HEK293 (cell line): ENCODE measurements around the gene CDC42EP5.

Experiments used
- CTCF ChIA-PET: fragments of 350-600 bp; formaldehyde crosslinking; extraction: SDS; loops from one replicate; lab custom pipeline; 2021; ENCODE audit warnings: antibody characterized with exemption; lab: Yijun Ruan, JAX
- POLR2A ChIA-PET: fragments of 300-600 bp; formaldehyde crosslinking; extraction: SDS; loops from one replicate; lab custom pipeline; 2020; ENCODE audit warnings: antibody characterized with exemption, inconsistent platforms; lab: Yijun Ruan, JAX
- H3K27ac ChIP-seq: fragments of 200-500 bp; sonication (Bioruptor generic); 2 replicates; pipeline ENCODE4 v1.5.1; 2014; ENCODE audit warnings: low read depth, low read length, control low read depth, inconsistent platforms; ENCODE audit errors: extremely low read depth
- H3K36me3 ChIP-seq, 2 experiments: fragments of 200-500 bp in 1 of 2; sonication (Bioruptor generic) in 1 of 2; 1 replicate in 1 of 2; 2 replicates in 1 of 2; pipeline ENCODE4 v1.5.1; 2014 to 2017; ENCODE audit warnings: inconsistent platforms in 2 of 2, low read length in 2 of 2; ENCODE audit not compliant: control insufficient read depth in 2 of 2, insufficient read depth in 1 of 2
- H3K4me1 ChIP-seq: fragments of 200-500 bp; sonication (Bioruptor generic); 2 replicates; pipeline ENCODE4 v1.5.1; 2014; ENCODE audit warnings: mild to moderate bottlenecking, low read length, inconsistent platforms; ENCODE audit not compliant: control insufficient read depth, insufficient read depth
- H3K4me3 ChIP-seq: 2 replicates; pipeline ENCODE4 v1.5.1; 2011; ENCODE audit warnings: low read depth, mild to moderate bottlenecking, control low read depth, low read length, moderate library complexity
- H3K9me3 ChIP-seq: fragments of 200-500 bp; sonication (Bioruptor generic); 2 replicates; pipeline ENCODE4 v1.5.1; 2014; ENCODE audit warnings: low read depth, low read length, inconsistent platforms; ENCODE audit not compliant: control insufficient read depth, insufficient read depth
- BCL11B ChIP-seq: fragments of 450-650 bp; formaldehyde crosslinking; IDR thresholded peaks from 2 replicates; pipeline ENCODE4 v1.5.1; 2016; ENCODE audit warnings: low read depth, missing biosample characterization, missing genetic modification characterization
- FEZF1 ChIP-seq: fragments of 450-650 bp; formaldehyde crosslinking; IDR thresholded peaks from 2 replicates; pipeline ENCODE4 v1.5.1; 2016; ENCODE audit warnings: missing biosample characterization, missing genetic modification characterization
- HOXD13 ChIP-seq: sonication (generic); formaldehyde crosslinking; IDR thresholded peaks from 2 replicates; pipeline ENCODE4 v1.8.0; 2022; ENCODE audit warnings: missing genetic modification reagents, borderline replicate concordance
- KLF1 ChIP-seq: fragments of 450-650 bp; formaldehyde crosslinking; IDR thresholded peaks from 2 replicates; pipeline ENCODE4 v1.5.1; 2016; ENCODE audit warnings: missing biosample characterization, missing genetic modification characterization
- PRDM1 ChIP-seq: fragments of 450-650 bp; formaldehyde crosslinking; IDR thresholded peaks from 2 replicates; pipeline ENCODE4; 2016; ENCODE audit warnings: missing biosample characterization, missing genetic modification characterization
- PRDM4 ChIP-seq: fragments of 450-650 bp; formaldehyde crosslinking; IDR thresholded peaks from 2 replicates; pipeline ENCODE4 v1.5.1; 2017; ENCODE audit warnings: missing biosample characterization, missing genetic modification characterization
- RBAK ChIP-seq: fragments of 450-650 bp; formaldehyde crosslinking; IDR thresholded peaks from 2 replicates; pipeline ENCODE4 v1.5.1; 2016; ENCODE audit warnings: missing biosample characterization, missing genetic modification characterization
- ZBTB21 ChIP-seq: fragments of 450-650 bp; formaldehyde crosslinking; IDR thresholded peaks from 2 replicates; pipeline ENCODE4 v1.5.1; 2017; ENCODE audit warnings: missing biosample characterization, missing genetic modification characterization
- ZFP3 ChIP-seq: fragments of 450-650 bp; formaldehyde crosslinking; IDR thresholded peaks from 2 replicates; pipeline ENCODE4 v1.5.1; 2016; ENCODE audit warnings: low read depth, missing biosample characterization, missing genetic modification characterization
- ZFP41 ChIP-seq: fragments of 450-650 bp; formaldehyde crosslinking; IDR thresholded peaks from 2 replicates; pipeline ENCODE4 v1.5.1; 2016; ENCODE audit warnings: missing biosample characterization, missing genetic modification characterization, borderline replicate concordance
- ZNF239 ChIP-seq: fragments of 450-650 bp; formaldehyde crosslinking; IDR thresholded peaks from 2 replicates; pipeline ENCODE4 v1.5.1; 2016; ENCODE audit warnings: missing biosample characterization, missing genetic modification characterization
- ZNF530 ChIP-seq: fragments of 450-650 bp; formaldehyde crosslinking; IDR thresholded peaks from 2 replicates; pipeline ENCODE4 v1.5.1; 2016; ENCODE audit warnings: low read depth, missing biosample characterization, missing genetic modification characterization
- ZNF555 ChIP-seq: fragments of 450-650 bp; formaldehyde crosslinking; conservative IDR thresholded peaks from 2 replicates; pipeline ENCODE4 v1.5.1; 2017; ENCODE audit warnings: missing biosample characterization, mild to moderate bottlenecking, missing genetic modification characterization, inconsistent platforms
- ZNF560 ChIP-seq: fragments of 450-650 bp; formaldehyde crosslinking; IDR thresholded peaks from 2 replicates; pipeline ENCODE4 v1.5.1; 2017; ENCODE audit warnings: missing biosample characterization, missing genetic modification characterization, borderline replicate concordance
- ZNF624 ChIP-seq: fragments of 450-650 bp; formaldehyde crosslinking; IDR thresholded peaks from 2 replicates; pipeline ENCODE4 v1.5.1; 2017; ENCODE audit warnings: missing biosample characterization, missing genetic modification characterization
- ZNF670 ChIP-seq: fragments of 450-650 bp; formaldehyde crosslinking; IDR thresholded peaks from 2 replicates; pipeline ENCODE4 v1.5.1; 2016; ENCODE audit warnings: missing biosample characterization, missing genetic modification characterization, low read depth
- ZNF692 ChIP-seq: fragments of 450-650 bp; formaldehyde crosslinking; IDR thresholded peaks from 2 replicates; pipeline ENCODE4 v1.5.1; 2016; ENCODE audit warnings: missing biosample characterization, missing genetic modification characterization
- ZNF704 ChIP-seq: fragments of 450-650 bp; formaldehyde crosslinking; IDR thresholded peaks from 2 replicates; pipeline ENCODE4 v1.5.1; 2016; ENCODE audit warnings: missing biosample characterization, missing genetic modification characterization
- ZNF776 ChIP-seq: fragments of 450-650 bp; formaldehyde crosslinking; IDR thresholded peaks from 2 replicates; pipeline ENCODE4 v1.5.0; 2017; ENCODE audit warnings: missing biosample characterization, missing genetic modification characterization, borderline replicate concordance
- TF ChIP-seq, protein P1 (sequence below): fragments of 450-650 bp; formaldehyde crosslinking; IDR thresholded peaks from 2 replicates; pipeline ENCODE4 v1.5.1; 2016; ENCODE audit warnings: missing biosample characterization, missing genetic modification characterization
- TF ChIP-seq, protein P2 (sequence below): fragments of 450-650 bp; formaldehyde crosslinking; IDR thresholded peaks from 2 replicates; pipeline ENCODE4 v1.5.1; 2016; ENCODE audit warnings: missing biosample characterization, missing genetic modification characterization

Gene CDC42EP5

GRCh38 chr19:54453921-54454780 lies 18.9 kb downstream of the CDC42EP5 start:
- H3K4me3 ChIP-seq, result no peak overlapping the region
- H3K9me3 ChIP-seq, result no peaks in the 10 kb centered on the region
- ChIA-PET POLR2A (interaction anchor here (0.6 to 1.9 kb wide), 4 partner anchors 8 to 982 kb away, joined by 3 to 12 read pairs (median 6); partner anchors contain the start of gene LENG9), CTCF (interaction anchor here (1.1 to 1.7 kb wide), 3 partner anchors 10 to 63 kb away, joined by 3 read pairs; partner anchors contain the start of genes CDC42EP5 and LENG9)
- peaks cover 18% of the 10 kb centered on the region for H3K4me1 ChIP-seq
- TF ChIP-seq FEZF1, result no peak
- 0 out of 2 replicates have a peak, but pooled peaks have one; percentile 21 for TF ChIP-seq ZNF692 (tag by site-specific recombination)
- H3K36me3 ChIP-seq, result peaks cover 47 to 86% of the 10 kb centered on the region in 2 experiments
- no peak overlapping the region for H3K27ac ChIP-seq

DNA sequence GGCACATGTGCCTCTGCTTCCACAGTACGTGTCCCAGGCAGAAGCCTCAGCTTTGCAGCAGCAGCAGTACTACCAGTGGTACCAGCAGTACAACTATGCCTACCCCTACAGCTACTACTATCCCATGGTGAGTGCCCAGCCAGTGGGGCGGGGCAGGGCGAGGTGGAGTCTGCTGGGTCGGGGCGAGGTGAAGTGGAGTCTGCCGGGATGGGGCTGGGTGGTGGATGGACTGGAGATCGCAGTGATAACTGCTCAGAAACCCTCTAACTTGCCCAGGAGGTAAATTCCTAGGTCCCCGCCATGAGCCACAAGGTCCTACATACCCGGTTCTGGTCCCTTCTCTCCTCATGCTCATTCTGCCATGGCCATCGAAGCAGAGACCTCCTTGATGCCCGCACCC lies 20.5 kb downstream of the CDC42EP5 start:
- CTCF ChIA-PET, result no interaction called here
- no peak overlapping the region for H3K4me3 ChIP-seq
- no peaks in the 10 kb centered on the region for H3K9me3 ChIP-seq
- TF ChIP-seq PRDM1 (tag by site-specific recombination) (no peak), FEZF1 (no peak), HOXD13 (CRISPR knock-in tag) (no peak), KLF1 (peak; percentile 36; the same call in 1 of the 2 replicates), ZNF555 (tag by site-specific recombination) (no peak)
- peaks cover 20% of the 10 kb centered on the region for H3K4me1 ChIP-seq
- H3K27ac ChIP-seq, result no peak overlapping the region
- POLR2A ChIA-PET, result no interaction called here
- H3K36me3 ChIP-seq, result peaks cover 33 to 71% of the 10 kb centered on the region in 2 experiments

- H3K4me1 ChIP-seq, result peaks cover 26% of the 10 kb centered on the region
- H3K27ac ChIP-seq, result peak overlapping the region; percentile 54; the same call in 1 of the 2 replicates
- H3K4me3 ChIP-seq, result no peak overlapping the region
- POLR2A ChIA-PET, result interaction anchor here (1.9 kb wide), 1 partner anchor 12 kb away, joined by 8 read pairs; the partner anchor contains the start of gene LENG9
- no peaks in the 10 kb centered on the region for H3K9me3 ChIP-seq
- CTCF ChIA-PET, result interaction anchor here (4.8 kb wide), 1 partner anchor 13 kb away, joined by 43 read pairs; no protein-coding TSS in a partner anchor
- H3K36me3 ChIP-seq, result peaks cover 27 to 65% of the 10 kb centered on the region in 2 experiments
- TF ChIP-seq ZNF670 (tag by site-specific recombination), result no peak
- TF ChIP-seq PRDM1 (tag by site-specific recombination), result no peak
- TF ChIP-seq RBAK, result no peak
- no peak for TF ChIP-seq PRDM4 (tag by site-specific recombination)
- no peak for TF ChIP-seq ZBTB21
- no peak for TF ChIP-seq BCL11B (tag by site-specific recombination)
- TF ChIP-seq ZFP41 (tag by site-specific recombination), result no peak
- TF ChIP-seq, protein P1, sequence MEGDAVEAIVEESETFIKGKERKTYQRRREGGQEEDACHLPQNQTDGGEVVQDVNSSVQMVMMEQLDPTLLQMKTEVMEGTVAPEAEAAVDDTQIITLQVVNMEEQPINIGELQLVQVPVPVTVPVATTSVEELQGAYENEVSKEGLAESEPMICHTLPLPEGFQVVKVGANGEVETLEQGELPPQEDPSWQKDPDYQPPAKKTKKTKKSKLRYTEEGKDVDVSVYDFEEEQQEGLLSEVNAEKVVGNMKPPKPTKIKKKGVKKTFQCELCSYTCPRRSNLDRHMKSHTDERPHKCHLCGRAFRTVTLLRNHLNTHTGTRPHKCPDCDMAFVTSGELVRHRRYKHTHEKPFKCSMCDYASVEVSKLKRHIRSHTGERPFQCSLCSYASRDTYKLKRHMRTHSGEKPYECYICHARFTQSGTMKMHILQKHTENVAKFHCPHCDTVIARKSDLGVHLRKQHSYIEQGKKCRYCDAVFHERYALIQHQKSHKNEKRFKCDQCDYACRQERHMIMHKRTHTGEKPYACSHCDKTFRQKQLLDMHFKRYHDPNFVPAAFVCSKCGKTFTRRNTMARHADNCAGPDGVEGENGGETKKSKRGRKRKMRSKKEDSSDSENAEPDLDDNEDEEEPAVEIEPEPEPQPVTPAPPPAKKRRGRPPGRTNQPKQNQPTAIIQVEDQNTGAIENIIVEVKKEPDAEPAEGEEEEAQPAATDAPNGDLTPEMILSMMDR (tag by site-specific recombination), result no peak
- TF ChIP-seq ZNF560, result no peak
- no peak for TF ChIP-seq ZFP3 (tag by site-specific recombination)
- TF ChIP-seq ZNF624 (tag by site-specific recombination), result no peak
- no peak for TF ChIP-seq ZNF704 (tag by site-specific recombination)
- TF ChIP-seq, protein P2, sequence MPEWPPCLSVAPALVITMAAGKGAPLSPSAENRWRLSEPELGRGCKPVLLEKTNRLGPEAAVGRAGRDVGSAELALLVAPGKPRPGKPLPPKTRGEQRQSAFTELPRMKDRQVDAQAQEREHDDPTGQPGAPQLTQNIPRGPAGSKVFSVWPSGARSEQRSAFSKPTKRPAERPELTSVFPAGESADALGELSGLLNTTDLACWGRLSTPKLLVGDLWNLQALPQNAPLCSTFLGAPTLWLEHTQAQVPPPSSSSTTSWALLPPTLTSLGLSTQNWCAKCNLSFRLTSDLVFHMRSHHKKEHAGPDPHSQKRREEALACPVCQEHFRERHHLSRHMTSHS (tag by site-specific recombination), result no peak
- no peak for TF ChIP-seq ZNF530
- TF ChIP-seq ZNF776 (tag by site-specific recombination), result no peak
- TF ChIP-seq ZNF239 (tag by site-specific recombination), result no peak
- no peak for TF ChIP-seq FEZF1
These were observed 21.1 kb downstream of the CDC42EP5 start for GRCh38 chr19:54451997-54452396.
